Colonic mucosa (tissue), 4 donors: ENCODE data around the gene AADACL4. TPM values are rescaled to one million over a fixed set of nuclear protein-coding genes. Genes with fewer than 3 reads are reported as not detected.

ENCODE experiments used
- DNase-seq: peaks from one replicate; pipeline ENCODE4 v3.0.0-alpha.2; 2020
- H3K27ac ChIP-seq: fragments of 200-600 bp; one replicate; pipeline ENCODE4 v1.8.0; 2021
- H3K27me3 ChIP-seq: fragments of 200-600 bp; one replicate; pipeline ENCODE4 v1.8.0; 2021
- H3K36me3 ChIP-seq: fragments of 200-600 bp; one replicate; pipeline ENCODE4 v1.8.0; 2021
- H3K4me1 ChIP-seq: fragments of 200-600 bp; one replicate; pipeline ENCODE4 v1.8.0; 2021; ENCODE audit warnings: mild to moderate bottlenecking
- H3K4me3 ChIP-seq: fragments of 200-600 bp; one replicate; pipeline ENCODE4 v1.8.0; 2021
- H3K9ac ChIP-seq, 2 donors: one replicate each; pipeline ENCODE4 v1.7.0; 2013; ENCODE audit warnings: control low read depth in 2 of 2, low read depth in 2 of 2, low read length in 2 of 2
- H3K9me3 ChIP-seq: fragments of 200-600 bp; one replicate; pipeline ENCODE4 v1.8.0; 2021
- CTCF ChIP-seq: fragments of 200-600 bp; IDR thresholded peaks from one replicate; pipeline ENCODE4 v1.8.0; 2022; ENCODE audit warnings: antibody characterized with exemption, mild to moderate bottlenecking
- intact Hi-C: fragments of 100-400 bp; cut with DNase I; formaldehyde crosslinking; loops from one replicate; pipeline ENCODE4 v1.14.1; 2022
- total RNA-seq, 2 donors: library from RNA; stranded (reverse); fragmentation: NEBNext Ultra II Directional in 1 of 2; extraction: Animal tissue kit (Norgen Biotek cat#: 25700) in 1 of 2; gene quantifications; one replicate each; pipeline ENCODE4 v1.2.1, GENCODE V29; 2021
- donor health status: healthy.
- donor health status: DM: no; HTN: no; CAD: no.
- donor health status: DM: no; HTN: no; CAD: no.

The AADACL4 gene
- total RNA-seq, 2 donors from 2014 or later: not detected

- DNase-seq: no peak
- Histone ChIP-seq H3K4me1 (peaks cover 2% of the 10 kb centered on the region), H3K27me3 (no peaks in the 10 kb centered on the region), H3K9me3 (no peaks in the 10 kb centered on the region), H3K27ac (no peak overlapping the region), H3K4me3 (no peak overlapping the region), H3K9ac (no peak overlapping the region), H3K36me3 (no peaks in the 10 kb centered on the region)
- TF ChIP-seq CTCF: no peak
- intact Hi-C loops: no loop called here
Measured at GRCh38 chr1:12625276-12625675, 18.6 kb upstream of the AADACL4 start.

- no peak for DNase-seq
- Histone ChIP-seq H3K36me3 (no peaks in the 10 kb centered on the region), H3K27ac (no peak overlapping the region), H3K4me1 (no peaks in the 10 kb centered on the region), H3K27me3 (no peaks in the 10 kb centered on the region), H3K9me3 (no peaks in the 10 kb centered on the region), H3K9ac (no peak overlapping the region), H3K4me3 (no peak overlapping the region)
- TF ChIP-seq CTCF: no peak
- intact Hi-C loops: no loop called here
Measured at GRCh38 chr1:12626888-12627287, 17.0 kb upstream of the AADACL4 start.

DNA sequence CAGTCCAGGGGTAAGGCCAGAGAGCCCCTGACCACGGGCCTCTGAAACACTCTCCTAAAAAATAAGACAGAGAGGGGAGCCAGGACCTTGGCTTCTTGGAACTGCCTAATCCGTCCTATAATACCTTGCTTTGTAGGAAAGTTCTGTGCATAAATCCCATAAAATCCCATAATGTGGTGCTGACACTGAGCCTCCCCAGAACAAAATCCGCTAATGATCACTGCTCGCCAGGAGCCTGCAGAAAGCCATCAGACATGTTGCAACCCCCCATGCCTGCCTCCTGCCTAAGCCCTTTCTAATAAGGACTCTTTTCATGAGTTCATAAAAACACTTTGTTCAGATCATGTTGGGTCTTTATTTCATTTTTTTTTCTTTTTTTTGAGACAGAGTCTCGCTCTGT, 16.6 kb upstream of the AADACL4 start:
- intact Hi-C loops: no loop called here
- no peak overlapping the region for H3K27ac ChIP-seq
- H3K36me3 ChIP-seq: no peaks in the 10 kb centered on the region
- no peak overlapping the region for H3K9ac ChIP-seq
- no peaks in the 10 kb centered on the region for H3K9me3 ChIP-seq
- TF ChIP-seq CTCF: no peak
- H3K4me3 ChIP-seq: no peak overlapping the region
- DNase-seq: no peak
- H3K4me1 ChIP-seq: no peaks in the 10 kb centered on the region
- no peaks in the 10 kb centered on the region for H3K27me3 ChIP-seq

DNA sequence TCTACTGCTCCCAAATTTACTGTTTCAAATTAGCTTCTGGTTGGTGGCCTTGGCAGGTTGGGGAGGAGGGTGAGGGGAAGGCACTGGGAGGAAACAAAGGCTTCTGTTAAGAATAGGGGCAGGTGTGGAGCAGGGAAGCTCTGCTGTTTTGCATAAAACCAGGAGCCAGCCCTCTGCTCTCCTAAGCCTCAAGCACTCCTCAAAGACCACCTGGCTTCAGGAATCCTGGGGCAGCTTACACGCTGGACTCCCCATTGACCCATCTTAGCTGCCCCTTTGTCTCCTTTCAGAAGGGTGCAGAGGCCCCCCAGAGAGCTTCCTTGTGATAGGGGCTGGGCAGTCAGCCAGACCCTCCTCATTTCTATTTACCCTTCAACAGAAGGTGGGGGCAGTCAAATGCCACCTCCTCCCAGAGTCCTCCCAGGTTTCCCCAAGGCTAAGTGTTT, 14.4 kb upstream of the AADACL4 start:
- no peak overlapping the region for H3K9ac ChIP-seq
- H3K36me3 ChIP-seq: no peaks in the 10 kb centered on the region
- no peak for TF ChIP-seq CTCF
- H3K4me3 ChIP-seq: no peak overlapping the region
- no peak overlapping the region for H3K27ac ChIP-seq
- intact Hi-C loops: no loop called here
- H3K27me3 ChIP-seq: no peaks in the 10 kb centered on the region
- H3K9me3 ChIP-seq: no peaks in the 10 kb centered on the region
- DNase-seq: no peak
- no peaks in the 10 kb centered on the region for H3K4me1 ChIP-seq

GRCh38 chr1:12629985-12630760, 13.7 kb upstream of the AADACL4 start:
- Histone ChIP-seq H3K36me3 (no peaks in the 10 kb centered on the region), H3K9ac (no peak overlapping the region), H3K4me3 (no peak overlapping the region), H3K27ac (no peak overlapping the region), H3K4me1 (no peaks in the 10 kb centered on the region), H3K9me3 (no peaks in the 10 kb centered on the region), H3K27me3 (no peaks in the 10 kb centered on the region)
- intact Hi-C loops: no loop called here
- TF ChIP-seq CTCF: no peak
- no peak for DNase-seq
